Measurements from ENCODE around the gene SLC10A7. TPM values are rescaled to one million over a fixed set of nuclear protein-coding genes. Genes with fewer than 3 reads are reported as not detected.

SLC10A7 gene
- total RNA-seq, 4 donors from 2014 or later = 7.4 to 34.5 (median 17.1) TPM

DNA sequence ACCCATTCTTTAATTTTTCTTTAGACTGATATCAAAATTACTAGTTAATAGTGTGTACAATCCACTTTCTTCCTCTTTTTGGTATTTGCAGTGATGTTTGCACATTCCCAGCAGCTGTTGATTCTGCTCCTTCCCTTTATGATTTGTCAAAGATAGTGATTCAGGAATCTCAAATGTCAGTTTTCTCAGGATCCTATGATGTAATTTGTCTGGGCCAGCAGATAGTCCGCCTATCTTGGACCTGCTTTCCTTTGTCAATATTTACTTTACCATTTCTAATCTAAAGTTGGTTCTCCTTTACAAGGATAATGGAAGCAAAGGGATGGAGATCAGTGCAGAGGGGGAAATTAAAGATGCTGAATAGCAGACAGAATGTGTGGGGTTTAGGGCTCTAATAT lies 185.3 kb downstream of the SLC10A7 start:
- no peak for DNase-seq
- no peaks in the 10 kb centered on the region for H3K9me3 ChIP-seq
- intact Hi-C loops (cut with DNase I; ENCODE audit: low total_unique reads) = no loop called here
- H3K4me1 ChIP-seq = no peaks in the 10 kb centered on the region
- no peaks in the 10 kb centered on the region for H3K36me3 ChIP-seq
- no peak overlapping the region for H3K27ac ChIP-seq
- H3K4me3 ChIP-seq = no peak overlapping the region
- no peaks in the 10 kb centered on the region for H3K27me3 ChIP-seq
- TF ChIP-seq CTCF (IDR thresholded peaks at IDR 0.05) (no peak), POLR2A (IDR thresholded peaks at IDR 0.05) (no peak)

DNA sequence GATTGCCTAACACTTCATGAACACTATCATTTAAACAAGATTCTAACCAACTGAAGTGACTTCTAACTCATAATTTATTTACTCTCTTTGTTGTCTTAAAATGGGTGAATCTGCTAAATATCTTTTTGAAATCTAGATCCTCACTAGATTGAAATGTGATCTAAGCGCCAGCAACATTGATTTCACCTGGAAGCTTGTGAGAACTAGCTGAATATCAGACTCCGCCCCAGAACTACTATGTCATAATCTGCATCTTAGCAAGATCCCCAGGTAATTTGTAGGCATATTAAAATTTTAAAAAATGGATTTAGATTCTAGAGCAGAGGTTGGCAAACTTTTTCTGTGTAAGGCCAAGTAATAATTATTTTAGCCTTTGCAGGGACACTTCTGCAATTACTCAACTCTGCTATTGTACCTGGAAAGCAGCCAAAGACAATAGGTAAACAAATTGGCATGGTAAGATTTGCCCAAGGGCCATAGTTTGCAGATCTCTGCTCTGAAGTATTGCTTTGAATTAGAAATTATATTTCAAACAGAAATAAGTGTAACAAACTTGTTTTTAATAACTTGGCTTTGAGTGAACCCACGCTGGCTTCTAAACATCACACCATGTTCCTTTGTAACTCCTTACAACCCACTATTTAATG lies 185.9 kb downstream of the SLC10A7 start:
- Histone ChIP-seq H3K36me3 (no peaks in the 10 kb centered on the region), H3K4me1 (no peaks in the 10 kb centered on the region), H3K27me3 (no peaks in the 10 kb centered on the region), H3K9me3 (no peaks in the 10 kb centered on the region), H3K4me3 (no peak overlapping the region), H3K27ac (no peak overlapping the region)
- DNase-seq = no peak
- TF ChIP-seq CTCF (IDR thresholded peaks at IDR 0.05) (no peak), POLR2A (IDR thresholded peaks at IDR 0.05) (no peak)
- intact Hi-C loops (cut with DNase I; ENCODE audit: low total_unique reads) = no loop called here

DNA sequence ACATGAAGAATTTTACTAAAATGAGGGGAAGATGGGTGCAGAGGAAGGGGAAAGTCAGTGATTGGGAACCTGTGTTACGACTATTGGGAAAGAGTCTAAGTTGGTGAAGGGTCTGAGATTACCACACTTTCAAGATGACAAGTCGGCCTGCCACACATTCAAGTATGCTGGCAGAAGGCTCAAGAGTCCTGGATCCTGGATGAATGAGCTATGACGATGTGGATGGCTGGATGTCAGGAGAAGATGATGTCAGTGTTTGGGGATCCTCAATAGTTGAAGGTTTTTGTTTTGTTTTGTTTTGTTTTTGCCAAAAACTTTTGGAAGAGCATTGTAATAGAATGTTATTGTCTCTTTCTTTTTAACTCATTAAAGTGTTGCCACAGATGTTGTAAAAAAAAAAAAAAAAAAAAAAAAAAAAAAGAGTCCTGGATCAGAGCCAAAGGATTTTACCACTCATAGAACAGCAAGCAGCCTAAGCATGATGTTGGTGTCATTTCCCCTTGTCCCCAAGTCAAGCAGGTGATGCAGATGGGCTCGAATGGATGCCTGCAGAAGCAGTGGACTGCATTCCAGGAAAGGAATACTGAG lies 186.8 kb downstream of the SLC10A7 start:
- DNase-seq = no peak
- H3K4me1 ChIP-seq = no peaks in the 10 kb centered on the region
- TF ChIP-seq CTCF (IDR thresholded peaks at IDR 0.05) = no peak
- TF ChIP-seq POLR2A (IDR thresholded peaks at IDR 0.05) = no peak
- intact Hi-C loops (cut with DNase I; ENCODE audit: low total_unique reads) = no loop called here
- no peaks in the 10 kb centered on the region for H3K27me3 ChIP-seq
- H3K4me3 ChIP-seq = no peak overlapping the region
- no peaks in the 10 kb centered on the region for H3K9me3 ChIP-seq
- H3K27ac ChIP-seq = no peak overlapping the region
- no peaks in the 10 kb centered on the region for H3K36me3 ChIP-seq

- Histone ChIP-seq H3K4me1 (no peaks in the 10 kb centered on the region), H3K36me3 (no peaks in the 10 kb centered on the region), H3K27ac (no peak overlapping the region), H3K27me3 (no peaks in the 10 kb centered on the region), H3K9me3 (no peaks in the 10 kb centered on the region), H3K4me3 (no peak overlapping the region)
- intact Hi-C loops (cut with DNase I; ENCODE audit: low total_unique reads) = no loop called here
- TF ChIP-seq POLR2A (IDR thresholded peaks at IDR 0.05) = no peak
- no peak for TF ChIP-seq CTCF (IDR thresholded peaks at IDR 0.05)
- no peak for DNase-seq
Measured at GRCh38 chr4:146333895-146334262, 187.9 kb downstream of the SLC10A7 start.

- Histone ChIP-seq H3K36me3 (no peaks in the 10 kb centered on the region), H3K9me3 (no peaks in the 10 kb centered on the region), H3K4me3 (no peak overlapping the region), H3K27ac (no peak overlapping the region), H3K4me1 (no peaks in the 10 kb centered on the region), H3K27me3 (no peaks in the 10 kb centered on the region)
- intact Hi-C loops (cut with DNase I; ENCODE audit: low total_unique reads) = no loop called here
- DNase-seq = no peak
- TF ChIP-seq CTCF (IDR thresholded peaks at IDR 0.05) (no peak), POLR2A (IDR thresholded peaks at IDR 0.05) (no peak)
Measured at GRCh38 chr4:146333187-146333894, 188.4 kb downstream of the SLC10A7 start.

Measured in uterus (tissue), 4 donors.